ENCODE measurements around the gene SULT1C3.

DNA sequence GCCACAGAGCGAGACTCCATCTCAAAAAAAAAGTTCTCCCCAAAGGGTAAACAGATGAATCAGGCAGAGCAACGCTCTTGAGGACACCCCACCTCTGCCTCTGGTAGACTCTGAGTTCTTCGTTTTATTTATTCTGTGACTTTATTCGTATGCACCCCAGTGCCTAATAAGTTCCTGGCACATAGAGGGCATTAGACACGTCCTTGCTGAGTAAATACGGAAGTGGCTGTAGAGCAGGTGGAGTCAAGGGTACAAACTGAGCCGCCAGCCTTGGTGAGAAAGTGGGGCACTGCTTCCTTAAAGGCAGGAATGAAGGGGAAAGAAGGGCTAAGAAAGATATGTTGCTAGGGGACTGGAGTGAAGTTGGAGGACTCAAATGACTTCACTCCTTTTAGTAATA, 61.8 kb downstream of the SULT1C3 start:
- TF ChIP-seq, protein P1, sequence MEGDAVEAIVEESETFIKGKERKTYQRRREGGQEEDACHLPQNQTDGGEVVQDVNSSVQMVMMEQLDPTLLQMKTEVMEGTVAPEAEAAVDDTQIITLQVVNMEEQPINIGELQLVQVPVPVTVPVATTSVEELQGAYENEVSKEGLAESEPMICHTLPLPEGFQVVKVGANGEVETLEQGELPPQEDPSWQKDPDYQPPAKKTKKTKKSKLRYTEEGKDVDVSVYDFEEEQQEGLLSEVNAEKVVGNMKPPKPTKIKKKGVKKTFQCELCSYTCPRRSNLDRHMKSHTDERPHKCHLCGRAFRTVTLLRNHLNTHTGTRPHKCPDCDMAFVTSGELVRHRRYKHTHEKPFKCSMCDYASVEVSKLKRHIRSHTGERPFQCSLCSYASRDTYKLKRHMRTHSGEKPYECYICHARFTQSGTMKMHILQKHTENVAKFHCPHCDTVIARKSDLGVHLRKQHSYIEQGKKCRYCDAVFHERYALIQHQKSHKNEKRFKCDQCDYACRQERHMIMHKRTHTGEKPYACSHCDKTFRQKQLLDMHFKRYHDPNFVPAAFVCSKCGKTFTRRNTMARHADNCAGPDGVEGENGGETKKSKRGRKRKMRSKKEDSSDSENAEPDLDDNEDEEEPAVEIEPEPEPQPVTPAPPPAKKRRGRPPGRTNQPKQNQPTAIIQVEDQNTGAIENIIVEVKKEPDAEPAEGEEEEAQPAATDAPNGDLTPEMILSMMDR (conservative IDR thresholded peaks at IDR 0.05; ENCODE audit: low read length) = no peak
- TF ChIP-seq EZH2phosphoT487 (IDR thresholded peaks at IDR 0.05; ENCODE audit: borderline replicate concordance, low read depth, low read length) = no peak

Measured in OCI-LY7 (cell line).